Mesenteric fat pad (tissue), 1 donor: ENCODE data around the gene ATG5. TPM values are rescaled to one million over a fixed set of nuclear protein-coding genes. Genes with fewer than 3 reads are reported as not detected.

Experiments
- DNase-seq: peaks from one replicate; pipeline ENCODE4 v3.0.0-alpha.2; 2020; ENCODE audit warnings: low spot score
- total RNA-seq: library from RNA; stranded (reverse); fragmentation: NEBNext Ultra II Directional; extraction: Animal tissue kit (Norgen Biotek cat#: 25700); gene quantifications from one replicate; pipeline ENCODE4 v1.2.1, GENCODE V29; 2021
- donor health status: DM: yes; HTN: yes; CAD: no.

Gene ATG5
- total RNA-seq, 1 donor from 2014 or later: 31.2 TPM

DNA sequence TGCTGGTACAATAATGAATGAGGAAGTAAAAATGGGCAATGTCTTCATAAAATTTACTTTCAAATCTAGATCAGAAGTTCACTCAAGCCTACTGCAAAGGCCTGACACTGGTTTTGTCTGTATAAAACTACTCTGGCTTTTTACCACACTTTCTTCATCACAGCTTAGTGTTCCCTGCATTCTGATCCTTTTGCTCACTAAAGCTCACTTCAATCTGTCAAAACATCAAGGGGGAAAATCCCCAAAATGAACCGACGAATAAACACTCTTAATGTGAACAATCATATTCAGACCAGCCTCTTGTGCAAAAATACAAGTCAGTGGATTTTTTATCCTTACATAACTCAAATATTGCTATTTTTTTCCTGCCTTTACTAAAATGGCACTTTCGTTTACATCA, 140.9 kb downstream of the ATG5 start:
- no peak for DNase-seq

DNA sequence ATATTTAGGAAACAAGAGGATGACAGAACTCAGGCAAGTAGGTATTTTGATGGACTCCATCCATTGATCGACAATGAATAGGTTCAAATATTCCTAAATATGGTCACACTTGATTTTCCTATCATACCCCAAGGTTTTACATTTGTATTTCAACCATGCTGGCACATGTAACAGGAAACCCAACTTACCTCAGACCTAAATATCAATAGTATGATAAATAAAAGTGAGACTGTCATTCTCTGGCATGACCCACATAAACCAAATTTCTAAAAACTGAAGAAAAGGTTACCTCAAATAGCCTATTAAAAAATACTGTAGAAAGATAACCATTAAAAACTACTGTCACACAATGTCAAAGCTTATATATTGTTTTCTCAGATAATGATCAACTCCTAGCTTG, 142.1 kb downstream of the ATG5 start:
- DNase-seq: no peak

DNA sequence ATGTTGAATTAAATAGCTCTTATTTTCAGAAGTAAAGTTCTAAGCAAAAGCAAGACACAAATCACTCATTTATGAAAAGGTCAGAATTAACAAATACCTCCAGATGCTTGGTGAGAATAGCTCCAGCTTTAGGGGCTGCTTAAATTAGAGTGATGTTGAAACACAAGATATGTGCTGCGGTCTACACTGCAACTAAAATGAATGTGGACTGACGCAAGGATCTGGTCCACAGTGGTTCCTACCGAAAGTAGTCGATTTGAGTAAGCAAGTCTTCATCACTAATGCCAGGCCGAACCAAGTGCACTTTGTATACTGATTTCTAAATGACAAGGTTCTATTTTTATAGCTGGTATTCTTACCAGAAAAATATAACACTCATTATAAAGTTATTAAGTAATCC, 143.1 kb downstream of the ATG5 start:
- no peak for DNase-seq

- no peak for DNase-seq
Measured at GRCh38 chr6:106181664-106182418, 143.7 kb downstream of the ATG5 start.

DNA sequence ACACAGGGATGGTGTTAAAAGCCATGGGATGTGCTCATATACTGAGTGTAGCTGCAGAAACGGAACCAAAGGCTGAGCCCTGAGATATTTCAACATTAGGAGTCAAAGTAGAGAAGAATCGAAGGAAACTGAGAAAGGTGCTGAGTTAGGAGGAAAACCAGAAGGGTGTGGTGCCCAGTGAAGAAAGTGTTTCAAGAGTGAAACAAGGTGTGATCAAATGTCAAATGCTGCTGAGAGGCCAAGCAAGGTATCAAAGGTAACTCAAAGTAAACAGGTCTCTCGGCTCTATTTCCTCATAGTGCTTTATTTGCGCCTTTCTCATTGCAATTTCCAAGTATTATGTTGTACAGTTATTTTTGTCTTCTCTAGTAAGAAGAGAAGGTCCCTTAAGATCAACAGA, 145.4 kb downstream of the ATG5 start:
- DNase-seq: no peak

DNA sequence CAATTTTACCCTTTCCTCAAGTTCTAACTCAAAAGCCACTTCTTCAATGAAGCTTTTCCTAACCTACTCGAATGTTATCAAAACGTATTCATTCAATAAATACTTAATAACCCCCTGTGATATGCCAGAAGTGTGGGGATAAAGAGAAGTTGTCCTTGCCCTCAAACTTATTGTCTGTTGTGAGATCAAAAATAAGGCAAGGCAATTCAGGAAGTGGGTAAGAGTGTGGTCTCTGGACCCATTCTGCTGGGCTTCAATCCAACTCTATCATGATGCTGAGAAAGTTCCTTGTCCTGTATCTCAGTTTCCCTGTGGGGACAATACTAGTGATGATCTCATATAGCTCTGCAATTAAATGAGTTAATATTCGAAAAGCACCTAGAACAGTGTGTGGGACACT, 146.7 kb downstream of the ATG5 start:
- no peak for DNase-seq

DNA sequence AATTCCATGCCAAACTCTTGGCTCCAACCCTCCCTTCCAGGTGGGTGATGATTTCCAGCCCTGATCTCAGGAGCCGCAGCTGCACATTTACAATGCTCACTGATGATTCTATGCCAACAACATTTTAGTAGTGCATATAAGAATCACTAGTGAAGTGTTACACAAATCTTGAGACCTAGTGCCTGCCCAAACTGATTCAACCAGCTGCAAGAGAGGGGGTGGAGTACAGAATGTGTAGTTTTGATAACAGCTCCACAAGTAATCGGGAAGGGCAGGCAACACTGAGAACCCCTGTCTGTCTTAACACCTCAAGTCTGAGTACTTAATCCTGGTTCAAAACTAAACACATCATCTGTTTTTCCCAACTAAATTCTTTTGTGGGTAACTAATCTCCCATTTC, 147.8 kb downstream of the ATG5 start:
- DNase-seq: no peak

- DNase-seq: no peak
Measured at GRCh38 chr6:106173124-106173879, 152.3 kb downstream of the ATG5 start.

DNA sequence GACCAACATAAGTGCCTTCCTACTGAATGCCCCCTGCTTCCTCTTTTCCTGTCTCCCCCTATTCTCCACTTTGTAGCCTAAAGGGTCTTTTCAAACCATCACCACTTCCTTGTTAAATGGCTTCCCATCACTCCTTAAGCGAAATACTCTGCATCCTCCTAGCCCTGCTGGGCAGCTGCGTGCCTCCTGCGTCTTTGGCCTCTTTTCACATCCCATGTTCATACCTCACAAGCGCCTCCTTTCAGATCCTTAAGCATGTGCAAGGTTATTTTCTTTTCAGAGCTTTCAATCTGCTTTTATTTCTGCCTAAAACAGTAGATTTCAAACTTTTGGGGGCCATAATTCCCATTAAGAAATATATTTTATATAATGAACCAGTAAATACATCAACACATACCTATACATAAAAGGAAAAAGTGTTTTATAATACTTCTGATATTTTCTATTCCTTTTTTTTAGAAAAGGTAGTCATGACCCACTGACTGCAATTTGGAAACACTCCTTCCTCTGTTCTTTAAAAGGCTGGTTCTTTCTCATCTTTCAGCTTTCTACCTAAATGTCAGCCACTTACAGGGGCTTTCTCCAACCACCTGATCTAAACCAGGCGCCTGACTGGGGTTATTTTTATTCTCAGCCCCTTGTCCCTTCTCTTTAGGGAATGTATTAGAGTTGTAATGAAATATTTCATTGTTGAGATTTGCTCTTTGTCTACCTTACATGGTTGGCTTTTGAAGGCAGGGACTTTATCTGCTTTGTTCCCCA, 155.3 kb downstream of the ATG5 start:
- DNase-seq: no peak

- no peak for DNase-seq
Measured at GRCh38 chr6:106169517-106169916, 156.0 kb downstream of the ATG5 start.

DNA sequence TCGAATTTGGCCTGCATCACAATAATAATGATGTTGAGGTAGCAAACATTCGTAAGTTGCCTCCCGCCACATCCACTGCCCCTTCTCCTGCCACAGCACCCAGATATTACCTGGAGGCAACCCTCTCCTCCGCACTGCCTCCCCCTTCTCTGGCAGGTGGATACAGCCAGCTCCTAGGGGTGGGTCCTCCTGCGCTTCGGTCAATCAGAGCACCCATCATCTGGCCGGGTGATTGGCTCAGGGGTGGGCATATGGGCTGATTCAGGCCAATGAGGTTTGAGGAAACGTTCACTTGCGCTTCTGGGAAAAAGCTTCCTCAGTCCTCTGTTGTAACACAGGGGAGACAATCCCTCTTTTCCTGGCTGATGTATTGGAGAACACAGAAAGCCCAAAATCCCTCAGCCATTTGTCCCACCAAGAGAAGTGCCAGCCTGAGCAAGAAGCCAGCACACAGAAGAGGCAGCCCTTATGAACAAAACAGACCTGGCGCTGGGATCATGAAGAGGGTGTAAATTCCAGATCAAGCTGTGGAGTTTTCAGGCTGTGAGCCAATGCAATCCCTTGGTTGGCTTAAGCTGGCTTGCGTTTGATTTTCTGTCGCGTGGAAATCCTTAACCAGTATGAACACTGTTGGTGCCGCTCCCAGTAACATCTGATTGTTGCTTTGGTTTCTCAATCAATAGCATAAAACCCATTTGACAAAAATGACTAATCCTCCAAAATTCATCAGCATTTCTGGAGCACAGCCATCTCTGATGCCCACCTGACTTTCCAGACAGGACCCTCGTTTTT, 157.3 kb downstream of the ATG5 start:
- DNase-seq: no peak

DNA sequence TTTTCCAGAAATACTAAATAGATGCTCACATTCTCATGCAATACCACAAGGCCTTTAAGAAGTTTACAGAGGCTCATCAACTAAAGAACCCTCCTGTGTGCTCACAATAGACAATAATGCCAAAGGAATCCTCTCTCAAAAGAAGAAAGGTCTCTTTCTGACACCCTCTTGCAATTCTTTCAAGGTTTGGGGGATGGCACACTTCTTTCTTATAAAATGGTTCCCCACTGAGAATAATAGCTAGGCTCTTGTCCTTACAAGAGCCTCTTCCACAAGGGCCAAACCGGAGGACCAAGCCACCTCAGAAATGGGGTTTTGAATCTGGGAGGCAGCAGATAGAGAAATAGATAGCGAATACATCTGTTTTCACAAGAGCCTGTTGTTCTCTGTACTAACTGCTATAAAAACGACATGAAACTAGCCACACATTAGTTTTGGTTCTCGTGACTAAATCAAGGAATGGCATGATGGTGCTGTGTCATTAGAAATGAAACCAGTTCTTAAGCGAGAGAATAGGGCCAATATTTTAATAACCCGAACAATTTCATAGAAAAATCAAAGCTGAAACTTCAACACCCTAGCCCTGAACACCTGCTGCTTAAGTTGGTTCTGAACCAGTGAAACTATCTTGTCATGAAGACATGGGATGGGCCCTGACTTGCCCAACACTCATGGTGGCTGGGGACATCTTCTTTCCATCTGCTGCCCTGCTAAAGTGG, 158.3 kb downstream of the ATG5 start:
- DNase-seq: no peak

- DNase-seq: no peak
Measured at GRCh38 chr6:106165885-106166485, 159.6 kb downstream of the ATG5 start.

GRCh38 chr6:106163966-106164877, 161.3 kb downstream of the ATG5 start:
- DNase-seq: no peak

GRCh38 chr6:106163446-106163965, 162.1 kb downstream of the ATG5 start:
- DNase-seq: no peak

- no peak for DNase-seq
Measured at GRCh38 chr6:106162921-106163320, 162.6 kb downstream of the ATG5 start.

DNA sequence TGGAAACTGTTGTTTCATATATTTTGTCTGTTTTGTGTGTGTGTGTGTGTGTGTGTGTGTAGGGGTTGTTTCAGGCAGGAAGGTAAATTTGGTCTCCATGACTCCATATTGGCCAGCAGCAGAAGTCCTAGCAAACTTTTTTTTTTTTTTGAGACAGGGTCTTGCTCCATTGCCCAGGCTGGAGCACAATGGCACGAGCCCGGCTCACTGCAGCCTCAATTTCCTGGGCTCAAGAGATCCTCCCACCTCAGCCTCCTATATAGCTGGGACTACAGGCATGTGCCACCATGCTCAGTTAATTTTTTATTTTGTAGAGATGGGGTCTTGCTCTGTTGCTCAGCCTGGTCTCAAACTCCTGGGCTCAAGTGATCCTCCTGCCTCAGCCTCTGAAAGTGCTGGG, 163.7 kb downstream of the ATG5 start:
- DNase-seq: no peak

- DNase-seq: no peak
Measured at GRCh38 chr6:106161311-106161874, 164.2 kb downstream of the ATG5 start.

DNA sequence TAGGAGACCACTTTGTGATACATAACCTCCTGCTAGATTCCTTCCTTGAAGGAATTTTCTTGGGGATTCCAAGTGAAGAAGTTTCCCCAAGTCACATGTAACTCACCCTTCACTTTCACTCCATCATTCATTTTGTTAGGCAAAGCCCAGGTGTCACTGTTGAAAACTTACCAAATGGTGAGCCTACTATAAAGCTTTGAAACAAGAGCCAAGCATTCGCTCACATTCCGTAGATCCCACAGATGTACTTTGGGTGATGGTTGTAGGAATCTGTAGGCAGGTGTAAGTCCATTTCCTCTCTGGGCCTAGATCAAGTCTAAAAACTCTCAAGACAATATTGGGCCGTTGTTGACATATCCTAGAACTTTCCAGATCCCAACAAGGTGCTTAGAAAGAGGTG, 165.4 kb downstream of the ATG5 start:
- no peak for DNase-seq
